CD4-positive, alpha-beta T cell treated with Interleukin-4 for 4 hours (primary cell): ENCODE results near the gene ERI2.
"Not testable (repeated sequence)": the region's sequence is repeated elsewhere in the genome, so short reads cannot be mapped to it uniquely, and the experiment has no call there.

Experiments used
- DNase-seq: peaks from one replicate; pipeline ENCODE4 v3.0.0-alpha.2; 2020

ERI2 gene

DNA sequence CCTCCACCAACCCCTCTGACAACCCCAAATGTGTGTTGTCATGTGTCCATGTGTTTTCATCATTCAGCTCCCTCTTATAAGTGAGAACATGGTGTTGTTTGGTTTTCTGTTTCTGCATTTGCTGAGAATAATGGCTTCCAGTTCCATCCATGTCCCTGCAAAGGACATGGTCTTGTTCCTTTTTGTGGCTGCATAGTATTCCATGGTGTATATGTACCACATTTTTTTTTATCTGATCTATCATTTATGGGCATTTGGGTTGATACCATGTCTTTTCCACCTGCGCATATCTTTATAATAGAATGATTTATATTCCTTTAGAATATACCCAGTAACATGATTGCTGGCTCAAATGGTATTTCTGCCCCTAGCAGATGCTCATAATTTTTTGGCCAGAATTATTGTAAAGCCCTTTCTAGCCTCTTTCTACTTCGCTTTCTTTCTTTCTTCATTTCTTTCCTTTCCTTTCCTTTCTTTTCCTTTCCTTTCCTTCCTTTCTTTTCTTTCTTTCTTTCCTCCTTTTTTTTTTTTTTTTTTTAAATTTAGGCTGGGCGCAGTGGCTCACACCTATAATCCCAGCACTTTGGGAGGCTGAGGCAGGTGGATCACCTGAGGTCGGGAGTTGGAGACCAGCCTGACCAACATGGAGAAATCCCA lies 12.8 kb upstream of the ERI2 start:
- no peak for DNase-seq

DNA sequence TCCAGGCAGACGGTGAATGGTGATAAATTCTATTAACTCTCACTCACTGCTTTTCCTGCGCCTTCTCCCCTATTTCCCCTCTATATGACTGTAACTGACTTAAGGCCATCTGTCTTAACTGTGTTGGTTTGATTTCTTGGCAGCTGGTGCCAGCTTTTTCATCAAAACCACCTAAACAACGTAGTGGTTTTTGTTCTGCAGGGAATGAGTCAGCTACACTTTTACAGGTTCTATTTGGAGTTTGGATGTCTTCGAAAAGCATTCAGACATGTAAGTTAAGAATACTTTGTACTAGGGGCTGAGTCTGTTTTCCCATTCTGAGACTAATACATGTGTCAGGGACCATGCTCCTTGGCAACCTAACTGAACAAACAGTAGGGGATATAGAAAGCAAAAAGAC lies 8.5 kb upstream of the ERI2 start:
- no peak for DNase-seq

DNA sequence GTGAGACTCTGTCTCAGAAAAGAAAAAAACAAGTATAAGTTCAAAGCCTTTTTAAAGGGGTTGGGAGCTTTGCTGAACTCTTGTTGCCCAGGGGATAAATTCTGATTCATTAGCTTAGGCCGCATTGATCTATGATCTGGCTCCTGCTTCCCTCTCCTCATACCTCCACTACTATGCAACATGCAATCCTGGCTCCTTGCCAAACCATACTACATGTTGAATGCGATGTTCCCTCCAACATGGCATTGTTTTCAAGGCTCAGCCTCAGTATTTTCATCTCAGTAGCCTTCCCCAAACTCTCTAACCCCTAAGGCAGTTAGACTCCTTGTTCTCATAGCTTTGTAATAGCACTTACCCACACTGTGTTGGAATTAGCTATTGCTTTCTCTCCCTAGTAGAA lies 6.2 kb upstream of the ERI2 start:
- no peak for DNase-seq

- DNase-seq, result no peak
These were observed 5.7 kb upstream of the ERI2 start for GRCh38 chr16:20811889-20812439.

DNA sequence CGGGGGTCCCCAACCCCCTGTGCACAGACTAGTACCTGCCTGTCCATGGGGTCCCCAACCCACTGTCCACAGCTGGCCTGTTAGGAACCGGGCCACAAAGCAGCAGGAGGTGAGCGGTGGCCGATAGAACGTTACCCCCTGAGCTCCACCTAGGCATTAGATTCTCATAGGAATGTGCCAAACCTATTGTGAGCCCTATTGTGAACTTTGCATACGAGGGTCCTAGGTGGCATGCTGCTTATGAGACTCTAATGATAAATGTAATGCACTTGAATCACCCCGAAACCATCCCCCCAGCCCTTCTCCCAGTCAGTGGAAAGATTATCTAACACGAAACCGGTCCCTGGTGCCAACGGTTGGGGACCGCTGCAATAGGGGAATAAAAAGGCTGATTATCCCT lies 1.6 kb upstream of the ERI2 start:
- DNase-seq, result no peak

DNA sequence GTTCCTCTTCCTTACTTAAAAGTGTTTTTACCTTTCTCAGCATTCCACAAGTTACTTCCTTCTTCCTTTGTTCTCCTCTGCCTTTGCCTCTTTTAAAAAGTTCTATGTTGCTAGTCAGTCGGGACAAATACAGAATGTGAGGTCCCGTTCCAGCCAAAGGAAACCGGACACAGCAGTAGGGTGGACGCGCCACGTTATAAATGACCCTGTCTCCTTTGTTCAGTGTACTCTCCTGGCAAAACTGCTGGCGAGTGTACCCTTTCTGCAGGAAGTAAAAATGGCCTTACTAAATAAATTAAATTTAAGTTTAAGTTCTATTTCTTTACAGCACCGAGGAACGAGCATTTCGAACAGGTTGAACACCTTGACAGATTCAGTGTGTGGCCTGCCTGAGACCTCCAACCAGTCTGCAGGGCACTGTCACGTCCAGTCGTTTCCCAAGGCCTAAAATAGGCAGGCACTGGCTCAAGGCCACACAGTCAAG lies 546 bp downstream of the ERI2 start:
- DNase-seq, result peak; percentile 6

DNA sequence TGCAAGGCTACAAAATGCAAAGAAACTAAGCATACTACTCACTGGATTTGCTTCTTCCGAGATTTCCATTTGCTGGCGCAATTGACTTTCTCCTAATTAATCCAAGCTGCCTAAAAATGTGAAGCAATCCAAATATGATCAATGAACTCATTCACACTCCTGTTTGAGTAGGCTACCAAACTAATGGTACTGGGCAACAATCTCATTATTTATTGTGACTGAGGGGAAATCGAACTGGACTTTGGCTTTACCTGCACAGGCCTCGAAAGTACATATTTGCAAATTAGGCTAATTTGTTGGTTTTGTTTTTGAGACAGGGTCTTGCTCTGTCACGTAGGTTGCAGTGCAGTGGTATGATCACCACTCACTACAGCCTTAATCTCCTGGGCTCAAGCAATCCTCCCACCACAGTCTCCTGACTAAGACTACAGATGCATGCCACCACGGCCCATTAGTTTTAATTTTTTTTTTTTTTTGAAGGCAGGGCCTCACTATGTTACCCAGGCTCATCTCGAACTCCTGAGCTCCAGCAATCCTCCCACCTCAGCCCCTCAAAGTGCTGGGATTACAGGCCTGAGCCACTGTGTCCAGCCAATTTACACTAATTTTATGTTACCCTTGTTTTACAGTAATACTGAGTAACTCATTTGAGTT lies 2.6 kb downstream of the ERI2 start:
- no peak for DNase-seq

GRCh38 chr16:20803192-20803560 lies 3.1 kb downstream of the ERI2 start:
- no peak for DNase-seq

DNA sequence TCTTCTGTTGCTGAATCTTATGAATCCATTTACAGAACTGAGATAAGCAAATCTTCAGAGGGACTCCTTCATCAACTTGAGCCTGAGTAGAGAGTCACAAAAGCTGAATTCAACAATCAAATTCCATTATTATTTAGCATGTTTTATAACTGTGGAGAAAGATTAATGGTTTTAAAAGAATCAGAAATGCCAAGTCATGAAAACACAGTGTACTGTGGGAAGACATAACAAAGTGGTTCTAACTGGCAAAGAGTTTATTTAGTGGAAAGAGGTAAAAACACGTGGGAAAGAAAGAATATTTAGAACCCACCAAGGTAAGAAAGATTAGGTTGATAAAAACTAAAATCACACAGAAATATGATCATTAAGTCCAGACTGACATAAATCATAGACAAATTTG lies 5.0 kb downstream of the ERI2 start:
- DNase-seq, result no peak

GRCh38 chr16:20799599-20799998 lies 6.7 kb downstream of the ERI2 start:
- DNase-seq, result no peak

- DNase-seq, result peak; percentile 14
These were observed 7.9 kb downstream of the ERI2 start for GRCh38 chr16:20798364-20798763.

DNA sequence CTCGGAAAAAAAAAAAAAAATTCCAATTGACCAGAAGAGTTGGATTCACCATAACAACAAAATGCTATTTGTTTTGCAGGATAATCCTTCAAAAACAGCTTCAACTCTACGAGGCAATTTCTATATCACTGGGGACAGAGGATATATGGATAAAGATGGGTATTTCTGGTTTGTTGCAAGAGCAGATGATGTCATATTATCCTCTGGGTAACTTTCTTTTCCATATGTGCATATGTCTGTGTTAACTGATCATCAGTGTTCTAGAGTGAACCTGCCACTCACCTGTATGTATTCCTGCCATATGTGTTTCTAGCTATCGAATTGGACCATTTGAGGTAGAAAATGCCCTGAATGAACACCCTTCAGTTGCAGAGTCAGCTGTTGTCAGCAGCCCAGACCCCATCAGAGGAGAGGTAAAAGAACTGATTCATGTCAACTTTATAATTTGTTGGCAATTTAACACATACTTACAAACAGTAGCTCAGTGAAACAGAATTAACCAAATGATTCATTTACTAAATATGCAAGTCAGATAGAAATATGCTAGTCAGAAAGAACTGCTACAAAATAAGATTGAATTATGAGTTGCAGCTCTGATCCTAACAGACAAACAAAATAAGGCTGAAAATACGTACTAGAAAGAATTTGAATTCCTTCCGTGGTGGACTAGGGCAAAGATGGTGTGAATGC lies 14.2 kb downstream of the ERI2 start:
- no peak for DNase-seq

GRCh38 chr16:20789130-20789529 lies 17.1 kb downstream of the ERI2 start:
- DNase-seq, result no peak

DNA sequence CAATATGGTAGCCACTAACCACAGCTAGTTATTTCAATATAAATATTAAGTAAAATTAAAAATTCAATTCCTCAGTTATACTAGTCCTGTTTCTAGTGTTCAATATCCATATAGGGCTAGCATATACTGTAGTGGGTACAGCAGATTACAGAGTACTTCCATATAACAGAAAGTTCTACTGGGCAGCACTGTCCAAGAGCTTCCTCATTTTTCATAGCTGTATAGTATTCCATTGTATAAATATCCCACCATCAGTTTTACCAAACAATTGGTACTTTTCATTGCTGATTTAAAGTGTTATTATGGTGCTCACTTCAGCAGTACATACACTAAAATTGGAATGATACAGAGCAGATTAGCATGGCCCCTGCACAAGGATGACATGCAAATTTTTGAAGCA lies 22.1 kb downstream of the ERI2 start:
- no peak for DNase-seq

GRCh38 chr16:20782470-20782869 lies 23.8 kb downstream of the ERI2 start:
- no peak for DNase-seq

DNA sequence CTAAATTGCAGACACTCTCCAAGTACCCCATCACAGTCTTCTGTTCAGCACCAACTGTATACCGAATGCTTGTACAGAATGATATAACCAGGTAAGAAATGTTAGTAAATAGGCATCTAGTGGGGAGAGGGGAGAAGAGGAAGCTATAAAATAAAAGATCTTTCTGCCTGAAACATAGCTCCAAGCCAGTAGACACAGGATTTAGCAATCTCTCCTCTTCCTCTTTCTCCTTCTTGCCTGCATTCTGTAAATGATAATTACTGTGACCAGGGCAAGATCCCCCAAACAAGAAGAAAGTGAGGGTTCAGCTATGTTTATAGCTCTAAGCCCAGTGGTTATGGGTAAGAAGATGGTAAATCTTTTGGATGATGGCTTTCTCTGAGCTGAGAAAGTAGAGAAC lies 24.6 kb downstream of the ERI2 start:
- no peak for DNase-seq

DNA sequence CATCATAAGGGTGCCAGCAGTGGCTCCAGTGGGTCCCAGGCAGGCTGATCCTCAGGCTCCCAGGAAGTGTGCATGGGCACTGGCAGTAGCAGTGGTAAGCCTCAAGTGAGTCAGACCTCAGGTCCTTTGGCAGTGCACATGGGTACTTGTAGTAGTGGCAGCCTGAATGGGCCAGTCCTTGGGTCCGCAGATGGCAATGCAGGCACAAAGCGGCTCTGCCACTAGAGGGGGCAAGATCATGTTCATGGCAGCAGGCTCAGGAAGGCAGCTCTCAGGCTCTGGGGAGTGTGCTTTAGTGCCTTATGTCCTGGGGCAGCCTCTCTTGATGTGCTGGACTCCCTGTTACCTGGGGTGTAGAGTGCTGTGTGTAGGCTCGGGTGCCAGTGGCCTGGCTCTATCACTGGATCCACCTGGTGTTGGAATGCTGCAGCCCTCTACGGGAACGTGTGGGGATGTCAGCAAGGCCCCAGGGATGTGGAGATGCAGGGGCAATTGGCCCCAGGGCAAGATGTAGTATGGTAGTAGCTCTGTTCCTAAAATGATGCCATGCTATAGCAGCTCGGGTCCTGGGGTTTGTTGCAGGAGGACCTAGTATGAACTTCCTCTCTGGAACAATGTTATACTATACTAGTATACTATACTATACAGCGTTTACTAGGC lies 31.4 kb downstream of the ERI2 start:
- DNase-seq, result peak; percentile 49

DNA sequence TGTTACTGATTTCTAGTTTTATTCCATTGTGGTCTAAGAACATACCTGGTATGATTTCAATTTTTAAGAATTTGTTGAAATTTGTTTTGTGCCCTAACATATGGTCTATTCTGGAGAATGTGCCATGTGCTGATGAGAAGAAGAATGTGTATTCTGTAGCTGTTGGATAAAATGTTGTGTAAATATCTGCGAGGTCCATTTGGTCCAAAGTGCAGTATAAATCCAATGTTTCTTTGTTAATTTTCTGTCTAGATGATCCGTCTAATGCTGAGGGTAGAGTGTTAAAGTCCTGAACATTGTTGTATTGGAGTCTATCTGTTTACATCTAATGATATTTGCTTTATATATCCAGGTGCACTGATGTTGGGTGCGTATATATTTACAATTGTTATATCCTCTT lies 32.6 kb downstream of the ERI2 start:
- DNase-seq, result no peak

DNA sequence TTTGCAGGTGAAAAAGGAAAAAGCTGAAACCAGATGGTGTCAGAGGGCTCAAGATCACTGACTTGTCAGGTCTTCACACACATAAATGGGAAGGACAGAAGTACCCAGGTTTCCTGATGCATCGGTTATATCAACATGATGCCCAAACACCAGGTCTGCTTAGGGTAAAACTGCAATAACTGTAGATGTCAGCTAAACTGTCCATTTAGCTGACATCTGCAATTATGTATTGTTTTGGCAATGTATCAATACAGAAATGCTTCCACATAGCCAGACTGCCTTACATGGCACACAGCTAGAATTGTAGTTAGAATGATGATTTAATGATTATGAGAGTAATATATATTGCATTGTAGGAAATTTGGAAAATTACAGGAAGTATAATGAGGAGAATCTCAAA lies 37.5 kb downstream of the ERI2 start:
- no peak for DNase-seq

DNA sequence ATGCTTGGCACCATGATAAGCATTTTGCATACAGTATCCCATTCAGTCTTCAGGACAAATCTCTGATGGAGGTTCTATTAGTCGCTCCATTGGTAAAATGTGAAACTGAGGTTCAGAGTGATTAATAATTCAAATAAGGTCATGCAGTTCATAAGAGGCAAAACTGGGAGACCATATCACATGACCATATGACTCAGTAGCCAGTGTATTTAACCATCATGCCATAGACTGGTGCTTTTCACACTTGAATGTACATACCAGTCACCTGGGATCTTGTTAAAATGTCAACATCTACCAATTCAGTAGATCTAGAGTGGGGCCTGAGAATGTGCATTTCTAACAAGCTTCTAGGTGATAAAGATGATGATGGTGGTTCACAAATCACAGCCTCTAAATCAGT lies 38.2 kb downstream of the ERI2 start:
- DNase-seq, result no peak

DNA sequence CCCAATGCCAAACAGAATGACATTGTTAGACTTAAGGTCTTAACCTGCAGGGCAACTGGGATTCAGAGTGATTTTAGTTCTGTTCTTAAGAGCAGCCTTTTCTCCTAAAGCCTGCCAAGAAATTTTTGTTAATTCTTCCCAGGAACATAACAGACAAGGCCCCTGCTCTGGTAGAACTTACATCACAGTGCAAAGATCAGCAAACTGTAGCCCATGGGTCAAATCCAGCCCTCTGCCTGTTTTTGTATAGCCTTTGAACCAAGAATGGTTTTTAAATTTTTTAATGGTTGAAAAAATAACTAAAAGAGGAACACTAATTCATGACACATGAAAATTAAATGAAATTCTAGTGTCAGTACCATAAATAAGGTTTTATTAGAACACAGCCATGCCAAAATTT lies 38.7 kb downstream of the ERI2 start:
- no peak for DNase-seq

DNA sequence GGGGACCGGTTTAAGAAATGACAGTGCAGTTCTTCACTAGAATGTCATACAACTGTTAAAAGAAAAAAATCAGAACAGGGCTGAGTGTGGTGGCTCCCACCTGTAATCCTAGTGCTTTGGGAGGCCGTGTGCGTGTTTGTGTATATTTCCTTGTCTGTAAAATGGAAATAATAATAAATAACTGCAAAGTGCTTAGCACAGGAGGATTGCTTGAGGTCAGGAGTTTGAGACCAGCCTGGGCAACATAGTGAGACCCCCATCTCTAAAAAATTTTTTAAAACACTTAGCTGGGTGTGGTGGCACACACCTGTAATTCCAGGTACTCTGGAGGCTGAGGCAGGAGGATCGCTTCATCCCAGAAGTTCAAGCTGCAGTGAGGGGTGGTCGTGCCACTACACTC lies 40.0 kb downstream of the ERI2 start:
- DNase-seq, result no peak

GRCh38 chr16:20765732-20766131 lies 40.5 kb downstream of the ERI2 start:
- DNase-seq, result no peak

- DNase-seq, result not testable (repeated sequence)
These were observed 41.8 kb downstream of the ERI2 start for GRCh38 chr16:20764448-20764847.
